WTC11 (cell line): ENCODE data around the gene CAMK1. TPM values are rescaled to one million over a fixed set of nuclear protein-coding genes. Genes with fewer than 3 reads are reported as not detected.

ENCODE experiments used
- ATAC-seq: fragments of 200-7000 bp; cut with Tn5 transposase; 2 replicates; pipeline ENCODE4 v1.10.0; 2021; ENCODE audit warnings: mild to moderate bottlenecking, moderate library complexity
- CTCF ChIA-PET: fragments of 300-600 bp; sonication (Branson Sonifier 250); formaldehyde crosslinking; loops from one replicate; lab custom pipeline; 2021; ENCODE audit warnings: antibody characterized with exemption; lab: Charles Lee
- POLR2A ChIA-PET: fragments of 350-600 bp; sonication (Branson Sonifier 250); formaldehyde crosslinking; loops from one replicate; lab custom pipeline; 2021; ENCODE audit warnings: antibody characterized with exemption; lab: Charles Lee
- DNase-seq: peaks from one replicate; pipeline ENCODE4 v3.0.0; 2021; ENCODE audit warnings: low spot score
- H3K27ac Mint-ChIP-seq: 2 replicates; pipeline ENCODE4 v1.8.0; 2021; ENCODE audit warnings: mixed read lengths
- H3K27me3 Mint-ChIP-seq: 2 replicates; pipeline ENCODE4 v1.8.0; 2021; ENCODE audit warnings: low read depth, mild to moderate bottlenecking, moderate library complexity, mixed read lengths
- H3K36me3 Mint-ChIP-seq: 2 replicates; pipeline ENCODE4 v1.8.0; 2021; ENCODE audit warnings: mixed read lengths
- H3K4me1 Mint-ChIP-seq: 2 replicates; pipeline ENCODE4 v1.8.0; 2022; ENCODE audit warnings: mixed read lengths
- H3K4me3 Mint-ChIP-seq: 2 replicates; pipeline ENCODE4 v1.8.0; 2021; ENCODE audit warnings: mild to moderate bottlenecking, moderate library complexity, mixed read lengths
- H3K9me3 Mint-ChIP-seq: 2 replicates; pipeline ENCODE4 v1.8.0; 2021; ENCODE audit warnings: mixed read lengths
- GRHL2 ChIP-seq: fragments of 250-450 bp; sonication (Bioruptor Pico); IDR thresholded peaks from 2 replicates; pipeline ENCODE4 v1.8.0; 2022; ENCODE audit warnings: mild to moderate bottlenecking, moderate library complexity; ENCODE audit not compliant: insufficient replicate concordance, severe bottlenecking
- KAT7 ChIP-seq: sonication (generic); formaldehyde crosslinking; IDR thresholded peaks from 2 replicates; pipeline ENCODE4 v1.8.1; 2023; ENCODE audit warnings: missing genetic modification reagents, mild to moderate bottlenecking, borderline replicate concordance
- MYBL2 ChIP-seq: sonication (generic); formaldehyde crosslinking; IDR thresholded peaks from 2 replicates; pipeline ENCODE4 v1.8.1; 2023; ENCODE audit warnings: mild to moderate bottlenecking, moderate library complexity, missing genetic modification reagents
- NFYB ChIP-seq: sonication (generic); formaldehyde crosslinking; conservative IDR thresholded peaks from 2 replicates; pipeline ENCODE4 v1.8.0; 2022; ENCODE audit warnings: low read depth, missing genetic modification reagents
- NR2C2 ChIP-seq: sonication (generic); formaldehyde crosslinking; IDR thresholded peaks from 2 replicates; pipeline ENCODE4 v1.8.0; 2022; ENCODE audit warnings: mild to moderate bottlenecking, missing genetic modification reagents
- RORB ChIP-seq: fragments of 250-450 bp; sonication (Bioruptor Pico); IDR thresholded peaks from 2 replicates; pipeline ENCODE4 v1.9.0; 2021; ENCODE audit warnings: mild to moderate bottlenecking
- SP1 ChIP-seq: sonication (generic); formaldehyde crosslinking; conservative IDR thresholded peaks from 2 replicates; pipeline ENCODE4 v1.8.1; 2022; ENCODE audit warnings: missing genetic modification reagents
- ZNF121 ChIP-seq: sonication (generic); formaldehyde crosslinking; IDR thresholded peaks from 2 replicates; pipeline ENCODE4 v1.8.0; 2023; ENCODE audit warnings: missing genetic modification reagents
- ZNF232 ChIP-seq: sonication (generic); formaldehyde crosslinking; IDR thresholded peaks from 2 replicates; pipeline ENCODE4 v1.8.0; 2022; ENCODE audit warnings: mild to moderate bottlenecking, missing genetic modification reagents
- total RNA-seq: library from RNA; stranded (reverse); gene quantifications from 3 replicates; pipeline ENCODE4 v1.2.3, GENCODE V29; 2021
- TF ChIP-seq, protein P1 (sequence below): sonication (generic); formaldehyde crosslinking; IDR thresholded peaks from 2 replicates; pipeline ENCODE4 v1.8.0; 2023; ENCODE audit warnings: missing genetic modification reagents
- TF ChIP-seq, protein P2 (sequence below): sonication (generic); formaldehyde crosslinking; IDR thresholded peaks from 2 replicates; pipeline ENCODE4 v1.8.1; 2023; ENCODE audit warnings: mild to moderate bottlenecking, moderate library complexity, missing genetic modification reagents
- TF ChIP-seq, protein P3 (sequence below): sonication (generic); formaldehyde crosslinking; IDR thresholded peaks from 2 replicates; pipeline ENCODE4 v1.8.1; 2022; ENCODE audit warnings: low read depth, mild to moderate bottlenecking, moderate library complexity, missing genetic modification reagents, borderline replicate concordance
- TF ChIP-seq, protein P4 (sequence below): fragments of 200-600 bp; IDR thresholded peaks from 2 replicates; pipeline ENCODE4 v1.8.0; 2022; ENCODE audit warnings: antibody characterized with exemption
- TF ChIP-seq, protein P5 (sequence below): sonication (generic); formaldehyde crosslinking; IDR thresholded peaks from 2 replicates; pipeline ENCODE4 v1.8.0; 2022; ENCODE audit warnings: mild to moderate bottlenecking, missing genetic modification reagents
- TF ChIP-seq, protein P6 (sequence below): sonication (generic); formaldehyde crosslinking; IDR thresholded peaks from 2 replicates; pipeline ENCODE4 v1.8.1; 2023; ENCODE audit warnings: mild to moderate bottlenecking, missing genetic modification reagents, borderline replicate concordance
- TF ChIP-seq, protein P7 (sequence below): sonication (generic); formaldehyde crosslinking; IDR thresholded peaks from 2 replicates; pipeline ENCODE4 v1.8.1; 2022; ENCODE audit warnings: mild to moderate bottlenecking, missing genetic modification reagents, moderate library complexity, borderline replicate concordance

Gene CAMK1
- total RNA-seq, 1 experiment from 2014 or later, result 3.1 TPM

DNA sequence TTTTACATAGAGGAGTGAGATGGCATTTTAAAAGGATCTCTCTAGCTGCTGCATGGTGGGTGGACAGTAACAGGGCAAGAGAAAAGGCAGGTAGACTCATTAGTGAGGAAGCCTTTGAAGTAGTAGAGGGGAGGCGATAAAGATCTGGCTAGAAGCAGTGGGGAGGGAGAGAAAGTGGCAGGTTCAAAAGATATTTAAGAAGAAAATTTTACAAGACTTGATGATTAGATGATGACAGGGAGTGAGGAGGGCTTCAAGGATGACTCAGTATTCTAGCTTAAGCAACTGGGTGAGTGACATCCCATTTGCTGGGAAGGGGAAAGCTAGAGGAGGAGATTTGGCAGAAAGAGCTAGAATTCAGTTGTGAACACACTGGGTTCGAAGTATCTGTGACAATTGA lies 42.0 kb downstream of the CAMK1 start (continued):
- TF ChIP-seq KAT7, result no peak
- TF ChIP-seq, protein P1, sequence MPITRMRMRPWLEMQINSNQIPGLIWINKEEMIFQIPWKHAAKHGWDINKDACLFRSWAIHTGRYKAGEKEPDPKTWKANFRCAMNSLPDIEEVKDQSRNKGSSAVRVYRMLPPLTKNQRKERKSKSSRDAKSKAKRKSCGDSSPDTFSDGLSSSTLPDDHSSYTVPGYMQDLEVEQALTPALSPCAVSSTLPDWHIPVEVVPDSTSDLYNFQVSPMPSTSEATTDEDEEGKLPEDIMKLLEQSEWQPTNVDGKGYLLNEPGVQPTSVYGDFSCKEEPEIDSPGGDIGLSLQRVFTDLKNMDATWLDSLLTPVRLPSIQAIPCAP (CRISPR knock-in tag), result no peak

DNA sequence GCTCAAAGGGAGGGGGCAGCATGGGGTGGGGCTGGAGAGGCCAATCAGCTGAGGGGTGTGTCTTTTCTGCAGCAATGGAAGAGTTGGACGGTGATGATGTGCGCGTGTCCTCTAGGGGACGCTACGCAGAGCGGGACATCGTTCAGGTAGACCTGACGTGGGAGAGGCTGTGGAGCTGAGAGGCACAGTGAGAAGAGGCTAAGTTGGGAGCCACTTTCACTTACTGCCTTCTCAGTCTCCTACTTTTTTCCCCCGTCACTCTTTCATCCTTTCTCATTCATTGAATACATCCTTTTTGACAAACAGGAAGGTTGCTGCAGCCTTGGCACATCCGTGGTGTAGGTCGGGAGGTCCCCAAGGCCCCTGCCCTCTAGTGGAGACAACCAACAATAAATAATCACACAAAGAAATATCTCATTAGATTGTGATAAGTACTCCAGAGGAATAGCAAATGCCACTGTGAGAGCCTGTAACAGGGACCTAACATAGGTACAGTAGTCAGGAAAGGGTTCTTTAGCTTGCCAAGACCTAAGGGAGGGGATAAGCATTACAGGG lies 42.6 kb downstream of the CAMK1 start:
- Mint-ChIP-seq H3K4me3 (peak overlapping the region; percentile 56), H3K27ac (peak overlapping the region; percentile 31; the same call in 1 of the 2 replicates), H3K36me3 (no peaks in the 10 kb centered on the region), H3K4me1 (peaks cover 13% of the 10 kb centered on the region), H3K9me3 (peaks cover 4% of the 10 kb centered on the region; the same call in 1 of the 2 replicates), H3K27me3 (peaks cover 3% of the 10 kb centered on the region)
- POLR2A ChIA-PET, result interaction anchor here (1.2 kb wide), 2 partner anchors 9 to 23 kb away, joined by 3 to 5 read pairs; partner anchors contain the start of gene OGG1
- DNase-seq, result peak; percentile 85
- CTCF ChIA-PET, result interaction anchor here (0.6 to 8.6 kb wide), 52 partner anchors 8 to 755 kb away, joined by 3 to 162 read pairs (median 4); partner anchors contain the start of genes ARPC4, CAMK1, CPNE9 and CRELD1
- TF ChIP-seq, protein P2, sequence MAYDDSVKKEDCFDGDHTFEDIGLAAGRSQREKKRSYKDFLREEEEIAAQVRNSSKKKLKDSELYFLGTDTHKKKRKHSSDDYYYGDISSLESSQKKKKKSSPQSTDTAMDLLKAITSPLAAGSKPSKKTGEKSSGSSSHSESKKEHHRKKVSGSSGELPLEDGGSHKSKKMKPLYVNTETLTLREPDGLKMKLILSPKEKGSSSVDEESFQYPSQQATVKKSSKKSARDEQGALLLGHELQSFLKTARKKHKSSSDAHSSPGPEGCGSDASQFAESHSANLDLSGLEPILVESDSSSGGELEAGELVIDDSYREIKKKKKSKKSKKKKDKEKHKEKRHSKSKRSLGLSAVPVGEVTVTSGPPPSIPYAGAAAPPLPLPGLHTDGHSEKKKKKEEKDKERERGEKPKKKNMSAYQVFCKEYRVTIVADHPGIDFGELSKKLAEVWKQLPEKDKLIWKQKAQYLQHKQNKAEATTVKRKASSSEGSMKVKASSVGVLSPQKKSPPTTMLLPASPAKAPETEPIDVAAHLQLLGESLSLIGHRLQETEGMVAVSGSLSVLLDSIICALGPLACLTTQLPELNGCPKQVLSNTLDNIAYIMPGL (CRISPR knock-in tag), result peak; percentile 76
- TF ChIP-seq MYBL2 (CRISPR knock-in tag) (no peak), GRHL2 (CRISPR knock-in tag) (no peak), SP1 (CRISPR knock-in tag) (0 out of 2 replicates have a peak, but pooled peaks have one; percentile 42), ZNF121 (CRISPR knock-in tag) (no peak), ZNF232 (CRISPR knock-in tag) (0 out of 2 replicates have a peak, but pooled peaks have one; percentile 30), NFYB (CRISPR knock-in tag) (peak; percentile 44)
- TF ChIP-seq, protein P3, sequence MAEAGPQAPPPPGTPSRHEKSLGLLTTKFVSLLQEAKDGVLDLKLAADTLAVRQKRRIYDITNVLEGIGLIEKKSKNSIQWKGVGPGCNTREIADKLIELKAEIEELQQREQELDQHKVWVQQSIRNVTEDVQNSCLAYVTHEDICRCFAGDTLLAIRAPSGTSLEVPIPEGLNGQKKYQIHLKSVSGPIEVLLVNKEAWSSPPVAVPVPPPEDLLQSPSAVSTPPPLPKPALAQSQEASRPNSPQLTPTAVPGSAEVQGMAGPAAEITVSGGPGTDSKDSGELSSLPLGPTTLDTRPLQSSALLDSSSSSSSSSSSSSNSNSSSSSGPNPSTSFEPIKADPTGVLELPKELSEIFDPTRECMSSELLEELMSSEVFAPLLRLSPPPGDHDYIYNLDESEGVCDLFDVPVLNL, result no peak
- TF ChIP-seq, protein P4, sequence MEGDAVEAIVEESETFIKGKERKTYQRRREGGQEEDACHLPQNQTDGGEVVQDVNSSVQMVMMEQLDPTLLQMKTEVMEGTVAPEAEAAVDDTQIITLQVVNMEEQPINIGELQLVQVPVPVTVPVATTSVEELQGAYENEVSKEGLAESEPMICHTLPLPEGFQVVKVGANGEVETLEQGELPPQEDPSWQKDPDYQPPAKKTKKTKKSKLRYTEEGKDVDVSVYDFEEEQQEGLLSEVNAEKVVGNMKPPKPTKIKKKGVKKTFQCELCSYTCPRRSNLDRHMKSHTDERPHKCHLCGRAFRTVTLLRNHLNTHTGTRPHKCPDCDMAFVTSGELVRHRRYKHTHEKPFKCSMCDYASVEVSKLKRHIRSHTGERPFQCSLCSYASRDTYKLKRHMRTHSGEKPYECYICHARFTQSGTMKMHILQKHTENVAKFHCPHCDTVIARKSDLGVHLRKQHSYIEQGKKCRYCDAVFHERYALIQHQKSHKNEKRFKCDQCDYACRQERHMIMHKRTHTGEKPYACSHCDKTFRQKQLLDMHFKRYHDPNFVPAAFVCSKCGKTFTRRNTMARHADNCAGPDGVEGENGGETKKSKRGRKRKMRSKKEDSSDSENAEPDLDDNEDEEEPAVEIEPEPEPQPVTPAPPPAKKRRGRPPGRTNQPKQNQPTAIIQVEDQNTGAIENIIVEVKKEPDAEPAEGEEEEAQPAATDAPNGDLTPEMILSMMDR, result peak; percentile 65
- TF ChIP-seq, protein P5, sequence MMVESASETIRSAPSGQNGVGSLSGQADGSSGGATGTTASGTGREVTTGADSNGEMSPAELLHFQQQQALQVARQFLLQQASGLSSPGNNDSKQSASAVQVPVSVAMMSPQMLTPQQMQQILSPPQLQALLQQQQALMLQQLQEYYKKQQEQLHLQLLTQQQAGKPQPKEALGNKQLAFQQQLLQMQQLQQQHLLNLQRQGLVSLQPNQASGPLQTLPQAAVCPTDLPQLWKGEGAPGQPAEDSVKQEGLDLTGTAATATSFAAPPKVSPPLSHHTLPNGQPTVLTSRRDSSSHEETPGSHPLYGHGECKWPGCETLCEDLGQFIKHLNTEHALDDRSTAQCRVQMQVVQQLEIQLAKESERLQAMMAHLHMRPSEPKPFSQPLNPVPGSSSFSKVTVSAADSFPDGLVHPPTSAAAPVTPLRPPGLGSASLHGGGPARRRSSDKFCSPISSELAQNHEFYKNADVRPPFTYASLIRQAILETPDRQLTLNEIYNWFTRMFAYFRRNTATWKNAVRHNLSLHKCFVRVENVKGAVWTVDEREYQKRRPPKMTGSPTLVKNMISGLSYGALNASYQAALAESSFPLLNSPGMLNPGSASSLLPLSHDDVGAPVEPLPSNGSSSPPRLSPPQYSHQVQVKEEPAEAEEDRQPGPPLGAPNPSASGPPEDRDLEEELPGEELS (CRISPR knock-in tag), result no peak
- peak; percentile 54 for ATAC-seq

DNA sequence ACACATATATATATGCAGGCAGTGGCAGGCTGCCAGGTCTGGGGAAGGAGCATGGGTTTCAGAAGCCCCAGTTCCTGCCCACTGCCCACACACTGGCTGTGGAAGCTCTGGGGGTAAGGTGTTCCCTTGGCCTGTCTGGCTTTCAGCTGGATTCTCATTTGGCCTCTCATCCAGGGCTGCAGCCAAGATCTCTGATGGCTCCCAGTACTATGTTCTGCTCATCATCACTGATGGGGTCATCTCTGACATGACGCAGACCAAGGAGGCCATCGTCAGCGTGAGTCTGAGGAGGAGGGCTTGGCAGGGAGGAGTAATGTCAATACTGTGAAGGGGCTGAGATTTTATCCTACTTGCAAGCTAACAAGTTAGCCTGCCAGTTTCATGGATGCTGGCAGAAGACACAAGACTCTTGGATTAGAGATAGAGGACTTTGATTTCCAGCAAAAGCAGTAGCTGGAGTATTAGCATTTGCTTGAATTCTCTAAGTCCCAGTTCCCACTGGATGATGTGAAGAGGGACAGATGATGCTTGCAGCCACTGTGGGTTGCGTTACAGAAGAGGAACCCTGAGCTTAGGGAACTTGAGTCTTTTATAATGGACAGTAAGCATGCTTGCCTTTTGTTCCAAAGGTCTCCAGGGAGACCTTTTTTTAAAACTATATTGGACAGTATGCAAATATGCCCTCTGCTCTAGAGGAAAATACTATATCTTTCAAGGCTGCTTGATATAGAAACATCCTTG lies 43.8 kb downstream of the CAMK1 start:
- ChIA-PET CTCF (interaction anchor here (1.7 to 3.2 kb wide), 3 partner anchors 16 to 31 kb away, joined by 5 to 72 read pairs (median 12); no protein-coding TSS in a partner anchor), POLR2A (no interaction called here)
- no peak for DNase-seq
- peaks cover 13% of the 10 kb centered on the region for H3K4me1 Mint-ChIP-seq
- H3K36me3 Mint-ChIP-seq, result no peaks in the 10 kb centered on the region
- no peak overlapping the region for H3K27ac Mint-ChIP-seq
- no peak overlapping the region for H3K4me3 Mint-ChIP-seq
- peaks cover 3% of the 10 kb centered on the region for H3K27me3 Mint-ChIP-seq
- ATAC-seq, result no peak
- H3K9me3 Mint-ChIP-seq, result peaks cover 4% of the 10 kb centered on the region; the same call in 1 of the 2 replicates
- TF ChIP-seq RORB (CRISPR knock-in tag) (no peak), GRHL2 (CRISPR knock-in tag) (no peak), NR2C2 (no peak), NFYB (CRISPR knock-in tag) (no peak), ZNF121 (CRISPR knock-in tag) (no peak), MYBL2 (CRISPR knock-in tag) (no peak)
- TF ChIP-seq, protein P6, sequence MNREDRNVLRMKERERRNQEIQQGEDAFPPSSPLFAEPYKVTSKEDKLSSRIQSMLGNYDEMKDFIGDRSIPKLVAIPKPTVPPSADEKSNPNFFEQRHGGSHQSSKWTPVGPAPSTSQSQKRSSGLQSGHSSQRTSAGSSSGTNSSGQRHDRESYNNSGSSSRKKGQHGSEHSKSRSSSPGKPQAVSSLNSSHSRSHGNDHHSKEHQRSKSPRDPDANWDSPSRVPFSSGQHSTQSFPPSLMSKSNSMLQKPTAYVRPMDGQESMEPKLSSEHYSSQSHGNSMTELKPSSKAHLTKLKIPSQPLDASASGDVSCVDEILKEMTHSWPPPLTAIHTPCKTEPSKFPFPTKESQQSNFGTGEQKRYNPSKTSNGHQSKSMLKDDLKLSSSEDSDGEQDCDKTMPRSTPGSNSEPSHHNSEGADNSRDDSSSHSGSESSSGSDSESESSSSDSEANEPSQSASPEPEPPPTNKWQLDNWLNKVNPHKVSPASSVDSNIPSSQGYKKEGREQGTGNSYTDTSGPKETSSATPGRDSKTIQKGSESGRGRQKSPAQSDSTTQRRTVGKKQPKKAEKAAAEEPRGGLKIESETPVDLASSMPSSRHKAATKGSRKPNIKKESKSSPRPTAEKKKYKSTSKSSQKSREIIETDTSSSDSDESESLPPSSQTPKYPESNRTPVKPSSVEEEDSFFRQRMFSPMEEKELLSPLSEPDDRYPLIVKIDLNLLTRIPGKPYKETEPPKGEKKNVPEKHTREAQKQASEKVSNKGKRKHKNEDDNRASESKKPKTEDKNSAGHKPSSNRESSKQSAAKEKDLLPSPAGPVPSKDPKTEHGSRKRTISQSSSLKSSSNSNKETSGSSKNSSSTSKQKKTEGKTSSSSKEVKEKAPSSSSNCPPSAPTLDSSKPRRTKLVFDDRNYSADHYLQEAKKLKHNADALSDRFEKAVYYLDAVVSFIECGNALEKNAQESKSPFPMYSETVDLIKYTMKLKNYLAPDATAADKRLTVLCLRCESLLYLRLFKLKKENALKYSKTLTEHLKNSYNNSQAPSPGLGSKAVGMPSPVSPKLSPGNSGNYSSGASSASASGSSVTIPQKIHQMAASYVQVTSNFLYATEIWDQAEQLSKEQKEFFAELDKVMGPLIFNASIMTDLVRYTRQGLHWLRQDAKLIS (CRISPR knock-in tag), result no peak
- TF ChIP-seq, protein P7, sequence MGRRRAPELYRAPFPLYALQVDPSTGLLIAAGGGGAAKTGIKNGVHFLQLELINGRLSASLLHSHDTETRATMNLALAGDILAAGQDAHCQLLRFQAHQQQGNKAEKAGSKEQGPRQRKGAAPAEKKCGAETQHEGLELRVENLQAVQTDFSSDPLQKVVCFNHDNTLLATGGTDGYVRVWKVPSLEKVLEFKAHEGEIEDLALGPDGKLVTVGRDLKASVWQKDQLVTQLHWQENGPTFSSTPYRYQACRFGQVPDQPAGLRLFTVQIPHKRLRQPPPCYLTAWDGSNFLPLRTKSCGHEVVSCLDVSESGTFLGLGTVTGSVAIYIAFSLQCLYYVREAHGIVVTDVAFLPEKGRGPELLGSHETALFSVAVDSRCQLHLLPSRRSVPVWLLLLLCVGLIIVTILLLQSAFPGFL (CRISPR knock-in tag), result no peak
